GM08714 (cell line): ENCODE results near the gene VKORC1.
"Not testable (repeated sequence)": the region's sequence is repeated elsewhere in the genome, so short reads cannot be mapped to it uniquely, and the experiment has no call there.

Experiments used
- H3K4me3 ChIP-seq: fragments of 200-500 bp; sonication (Bioruptor generic); 2 replicates; pipeline ENCODE4 v1.5.1; 2014; ENCODE audit warnings: mild to moderate bottlenecking, low read length, inconsistent platforms
- ZNF274 ChIP-seq: IDR thresholded peaks from 2 replicates; pipeline ENCODE4 v1.6.1; 2012; ENCODE audit warnings: mild to moderate bottlenecking, low read depth, low read length

Gene VKORC1

DNA sequence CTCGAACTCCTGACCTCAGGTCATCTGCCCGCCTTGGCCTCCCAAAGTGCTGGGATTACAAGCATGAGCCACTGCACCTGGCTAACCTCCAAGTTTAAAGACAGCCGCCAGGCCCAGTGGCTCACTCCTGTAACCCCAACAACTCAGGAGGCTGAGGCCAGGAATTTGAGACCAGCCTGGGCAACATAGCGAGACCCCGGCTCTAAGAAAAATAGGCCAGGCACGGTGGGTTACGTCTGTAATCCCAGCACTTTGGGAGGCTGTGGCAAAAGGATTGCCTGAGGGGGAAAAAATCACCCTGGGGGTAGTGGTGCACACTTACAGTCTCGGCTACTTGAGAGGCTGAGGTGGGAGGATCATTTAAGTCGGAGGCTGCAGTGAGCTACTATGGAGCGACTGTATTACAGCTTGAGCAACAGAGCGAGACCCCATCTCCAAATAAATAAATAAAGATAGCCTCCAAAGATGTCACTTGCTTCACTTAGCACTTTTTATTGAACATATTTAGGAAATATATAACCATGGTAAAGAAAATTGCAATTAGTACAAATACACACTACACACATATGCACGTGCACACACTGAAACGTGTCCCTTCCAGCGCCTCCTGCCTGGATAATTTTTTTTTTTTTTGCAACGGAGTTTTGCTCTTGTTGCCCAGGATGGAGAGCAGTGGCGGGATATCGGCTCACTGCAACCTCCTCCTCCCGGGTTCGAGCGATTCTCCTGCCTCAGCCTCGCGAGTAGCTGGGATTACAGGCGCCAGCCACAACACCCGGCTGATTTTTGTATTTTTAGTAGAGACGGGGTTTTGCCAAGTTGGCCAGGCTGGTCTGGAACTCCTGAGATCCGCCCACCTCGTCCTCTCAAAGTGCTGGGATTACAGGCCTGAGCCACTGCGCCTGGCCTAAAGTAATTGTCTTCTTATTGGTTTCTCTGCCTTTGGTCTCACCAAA is 12.2 kb upstream of the VKORC1 start:
- TF ChIP-seq ZNF274: no peak
- no peak overlapping the region for H3K4me3 ChIP-seq

DNA sequence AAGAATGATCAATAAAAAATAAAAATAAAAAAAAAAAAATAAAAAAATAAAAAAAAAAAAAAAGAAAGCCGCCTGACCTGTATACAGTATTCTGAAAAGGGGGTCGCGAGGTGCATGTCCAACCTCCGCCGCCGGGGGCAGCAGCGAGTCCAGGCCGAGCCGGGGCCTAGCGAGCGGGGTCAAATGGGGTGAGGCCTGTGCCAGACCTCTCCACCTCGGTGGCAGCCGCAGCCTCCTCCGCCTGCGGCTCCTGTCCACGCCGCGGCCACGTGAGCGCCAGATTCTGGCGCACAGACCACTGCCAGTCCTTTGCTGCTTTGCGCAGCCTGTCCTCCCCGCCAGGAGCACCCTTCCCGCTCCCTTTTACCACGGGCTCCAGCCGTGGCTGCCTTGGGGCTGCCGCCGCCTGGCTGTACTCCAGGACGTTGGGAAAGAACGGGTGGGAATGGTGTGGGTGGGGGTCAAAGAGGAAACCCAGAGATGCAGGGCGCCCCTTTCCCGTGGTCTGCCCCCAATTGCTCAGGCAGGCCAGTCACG is 11.1 kb upstream of the VKORC1 start:
- H3K4me3 ChIP-seq: no peak overlapping the region
- TF ChIP-seq ZNF274: no peak

DNA sequence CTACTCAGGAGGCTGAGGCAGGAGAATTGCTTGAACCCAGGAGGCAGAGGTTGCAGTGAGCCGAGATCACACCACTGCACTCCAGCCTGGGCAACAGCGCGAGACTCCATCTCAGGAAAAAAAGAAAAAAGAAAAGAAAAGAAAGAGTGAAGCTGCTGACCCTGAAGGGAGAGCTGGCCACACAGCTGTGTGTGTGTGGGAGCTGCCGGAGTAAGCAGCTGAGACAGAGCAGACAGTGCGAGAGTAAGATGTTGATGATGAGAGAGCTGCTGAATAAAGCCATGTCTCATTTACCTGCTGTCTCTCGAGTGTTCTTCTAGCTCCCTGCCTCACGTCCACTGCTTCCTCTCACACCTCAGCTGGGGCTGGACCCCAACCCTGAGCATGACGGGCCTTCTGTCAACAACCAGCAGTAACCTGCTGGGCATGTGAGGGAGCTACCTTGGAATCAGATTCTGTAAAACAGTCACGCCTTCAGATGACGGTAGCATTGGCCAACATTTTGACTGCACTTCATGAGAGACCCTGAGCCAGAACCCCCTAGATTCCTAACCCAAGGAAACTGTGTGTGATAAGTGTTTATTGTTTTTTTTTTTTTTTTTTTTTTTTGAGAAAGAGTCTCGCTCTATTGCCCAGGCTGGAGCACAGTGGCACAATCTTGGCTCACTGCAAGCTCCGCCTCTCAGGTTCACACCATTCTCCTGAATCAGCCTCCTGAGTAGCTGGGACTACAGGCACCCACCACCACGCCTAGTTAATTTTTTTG is 6.5 kb upstream of the VKORC1 start:
- H3K4me3 ChIP-seq: not testable (repeated sequence)

- TF ChIP-seq ZNF274: no peak
Measured at GRCh38 chr16:31099860-31100638, 5.5 kb upstream of the VKORC1 start.

DNA sequence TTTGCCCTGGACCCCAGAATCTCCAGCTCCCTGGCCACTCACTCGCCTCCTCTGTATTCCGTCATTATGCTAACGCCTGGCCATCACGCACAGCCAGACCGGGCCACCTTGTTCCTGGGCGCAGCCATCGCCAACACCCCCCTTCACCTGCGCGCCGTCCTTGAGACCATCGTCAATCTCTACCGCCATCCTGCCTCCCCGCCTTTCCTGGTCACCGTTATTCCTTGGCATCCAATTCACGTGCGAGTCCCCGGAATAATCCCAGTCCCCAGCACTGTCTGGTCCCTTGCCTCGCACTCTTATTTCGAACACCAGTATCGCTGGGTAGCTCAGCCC is 541 bp downstream of the VKORC1 start:
- H3K4me3 ChIP-seq: peak overlapping the region; percentile 92
- no peak for TF ChIP-seq ZNF274

More at GRCh38 chr16:31099860-31100638, 5.5 kb upstream of the VKORC1 start:
- H3K4me3 ChIP-seq: no peak overlapping the region

DNA sequence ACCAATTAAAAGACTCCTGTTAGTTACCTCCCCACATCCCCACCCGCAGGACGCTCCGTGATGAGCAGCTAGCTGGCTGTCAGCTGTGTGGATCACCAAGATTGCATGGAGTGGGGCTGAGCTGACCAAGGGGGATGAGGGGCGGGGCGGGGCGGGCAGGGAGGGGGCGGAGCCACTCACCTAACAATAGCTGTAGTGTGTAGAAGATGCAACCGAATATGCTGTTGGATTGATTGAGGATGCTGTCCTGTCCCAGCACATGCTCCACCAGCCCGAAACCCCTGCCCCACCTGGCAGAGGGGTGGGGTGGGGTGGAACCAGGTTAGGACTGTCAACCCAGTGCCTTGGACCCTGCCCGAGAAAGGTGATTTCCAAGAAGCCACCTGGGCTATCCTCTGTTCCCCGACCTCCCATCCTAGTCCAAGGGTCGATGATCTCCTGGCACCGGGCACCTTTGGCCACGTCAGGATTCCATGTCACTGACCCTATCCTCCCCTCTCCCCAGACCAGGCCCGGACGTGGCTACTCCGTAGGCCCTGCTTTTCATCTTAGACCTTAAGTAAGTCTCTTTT is 1.4 kb downstream of the VKORC1 start:
- H3K4me3 ChIP-seq: peak overlapping the region; percentile 92; the same call in 1 of the 2 replicates
- no peak for TF ChIP-seq ZNF274

DNA sequence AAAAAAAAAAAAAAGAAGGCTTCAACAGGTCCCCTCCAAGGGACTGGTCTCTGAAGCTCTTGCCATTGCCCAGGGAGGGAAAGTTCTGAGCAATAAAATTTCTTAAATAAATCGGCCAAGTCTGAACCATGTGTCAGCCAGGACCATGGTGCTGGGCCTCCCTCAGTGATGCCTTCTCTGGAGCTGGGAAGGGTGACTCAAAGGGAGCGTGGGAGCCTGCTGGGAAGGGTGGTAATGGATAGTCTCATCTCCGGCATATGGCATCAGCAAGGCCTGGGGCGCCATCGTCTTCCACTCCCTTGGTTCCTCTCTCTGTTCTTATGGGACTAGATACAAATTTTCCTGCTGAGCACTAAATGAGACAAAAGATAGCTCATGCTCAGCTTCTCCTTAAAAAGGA is 2.3 kb downstream of the VKORC1 start:
- no peak overlapping the region for H3K4me3 ChIP-seq
- no peak for TF ChIP-seq ZNF274

GRCh38 chr16:31090540-31090939 is 4.1 kb downstream of the VKORC1 start:
- H3K4me3 ChIP-seq: no peak overlapping the region
- no peak for TF ChIP-seq ZNF274

GRCh38 chr16:31089199-31089598 is 5.4 kb downstream of the VKORC1 start:
- no peak for TF ChIP-seq ZNF274
- no peak overlapping the region for H3K4me3 ChIP-seq

DNA sequence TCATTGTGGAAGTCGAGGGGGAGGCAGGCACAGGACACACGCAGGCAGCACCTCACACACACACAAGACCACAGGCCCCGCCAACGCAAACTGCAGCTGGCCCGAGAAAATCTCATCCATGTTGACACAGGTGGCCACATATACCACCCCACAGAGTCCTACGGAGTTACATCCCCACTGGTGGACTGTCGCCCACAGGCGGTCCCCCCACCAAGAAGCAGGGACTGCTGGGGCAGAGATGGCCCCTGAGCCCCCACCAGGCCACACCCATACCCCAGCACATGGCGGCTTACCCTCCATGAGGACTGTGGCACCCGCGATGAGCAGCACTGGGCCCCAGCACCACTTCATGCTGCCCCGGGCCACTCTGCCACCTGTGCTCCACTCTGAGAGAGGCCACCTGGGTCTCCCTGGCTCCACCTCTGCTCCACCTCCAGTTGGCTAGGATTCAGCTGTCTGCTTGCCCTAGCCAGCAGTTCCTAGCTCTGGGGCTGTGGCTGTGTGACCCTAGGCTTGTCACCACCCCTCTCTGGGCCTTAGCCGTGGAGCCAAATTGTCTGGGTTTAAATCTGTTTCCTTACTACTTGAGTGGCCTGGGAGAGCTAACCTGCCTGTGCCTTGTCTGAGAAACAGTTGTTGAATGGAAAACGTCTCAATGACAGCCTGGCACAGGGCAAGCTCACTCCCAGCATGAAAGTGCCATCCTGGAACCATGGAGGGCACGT is 6.0 kb downstream of the VKORC1 start, which contains the start of gene PRSS53:
Gene PRSS53 (minus strand): TSS at position 485 of the 725 bp plus-strand sequence. CDS start 134 bp downstream, at position 351.
- TF ChIP-seq ZNF274: no peak
- no peak within 1 kb of the TSS for H3K4me3 ChIP-seq

DNA sequence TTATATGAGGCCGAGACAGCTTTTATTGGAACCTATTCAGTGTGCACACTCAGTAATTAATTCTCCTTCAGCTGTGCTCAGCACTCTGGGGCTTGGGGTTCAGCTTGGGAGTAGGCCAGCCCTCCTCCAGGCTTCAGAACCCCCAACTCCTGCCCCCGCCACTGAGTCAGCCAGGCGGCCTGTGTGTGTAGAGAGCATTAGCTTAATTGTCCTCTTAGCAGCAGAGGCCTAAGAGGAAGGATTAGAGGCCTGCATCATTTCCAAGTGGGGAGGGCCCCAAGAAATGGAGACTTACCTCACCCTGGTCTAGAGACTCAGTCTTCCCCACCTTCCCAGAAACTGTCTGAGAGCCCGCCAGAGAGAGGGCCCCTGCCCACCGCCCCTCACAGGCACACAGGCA is 6.6 kb downstream of the VKORC1 start:
- H3K4me3 ChIP-seq: no peak overlapping the region
- TF ChIP-seq ZNF274: no peak

- TF ChIP-seq ZNF274: no peak
- no peak overlapping the region for H3K4me3 ChIP-seq
Measured at GRCh38 chr16:31087481-31087880, 7.1 kb downstream of the VKORC1 start.

DNA sequence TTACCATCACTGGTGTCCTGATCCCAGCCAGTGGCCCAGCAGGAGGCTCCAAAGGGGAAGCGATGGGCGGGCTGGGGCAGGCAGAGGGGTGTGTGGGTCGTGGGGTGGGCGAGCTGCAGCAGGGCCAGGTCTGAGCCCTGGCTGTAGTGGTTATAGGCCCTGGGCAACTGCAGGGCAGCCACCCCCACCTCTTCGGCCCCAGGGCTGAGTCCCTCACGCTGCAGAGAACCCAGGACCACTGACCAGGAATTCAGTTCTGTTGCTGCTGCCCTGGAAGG is 8.0 kb downstream of the VKORC1 start:
- TF ChIP-seq ZNF274: no peak
- H3K4me3 ChIP-seq: no peak overlapping the region
